HEK293T (cell line): ENCODE measurements around the gene SYN1.

Experiments used
- L3MBTL2 ChIP-seq: fragments of 450-650 bp; conservative IDR thresholded peaks from 2 replicates; pipeline ENCODE4 v1.6.1; 2016; ENCODE audit warnings: mild to moderate bottlenecking
- LEF1 ChIP-seq: fragments of 450-650 bp; IDR thresholded peaks from 2 replicates; pipeline ENCODE4 v1.6.1; 2017; ENCODE audit warnings: mild to moderate bottlenecking, borderline replicate concordance

DNA sequence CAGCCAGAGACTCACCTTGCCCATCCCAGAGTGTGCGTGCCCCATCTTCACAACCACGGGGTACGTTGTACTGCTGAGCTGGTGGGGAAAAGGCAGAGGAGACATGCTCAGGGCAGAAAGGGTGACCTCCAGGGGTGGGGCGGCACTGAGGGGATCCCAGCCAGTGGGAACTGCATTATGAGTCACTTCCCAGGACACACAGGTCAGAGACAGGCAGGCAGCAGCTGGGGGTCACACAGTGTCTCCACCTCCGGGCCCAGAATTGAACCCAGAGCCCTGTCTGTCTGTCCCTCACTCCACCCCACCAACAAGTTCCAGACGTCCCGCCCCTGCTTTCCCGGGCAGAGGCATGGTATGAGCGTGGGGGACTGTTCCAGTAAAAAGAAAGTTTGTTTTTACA lies 42.2 kb downstream of the SYN1 start:
- TF ChIP-seq L3MBTL2 (no peak), LEF1 (no peak)
